Tibial artery (tissue), 4 donors: Measurements from ENCODE around the gene CAPN14.

Experiments
- DNase-seq, 2 donors: peaks; one replicate each; pipeline ENCODE4 v3.0.0-alpha.2; 2019
- H3K27ac ChIP-seq, 2 donors: fragments of 200-600 bp; sonication (generic) in 1 of 2; 1 replicate in 1 of 2; 2 replicates in 1 of 2; pipeline ENCODE4 v1.5.1; 2018 to 2019; ENCODE audit warnings: mild to moderate bottlenecking in 1 of 2
- H3K27me3 ChIP-seq, 2 donors: fragments of 200-600 bp; sonication (generic) in 1 of 2; one replicate each; pipeline versions ENCODE4 v1.5.1 to v1.6.0; 2016 to 2019
- H3K36me3 ChIP-seq, 3 donors: fragments of 200-600 bp; sonication (generic) in 2 of 3; one replicate each; pipeline ENCODE4 v1.5.1; 2016 to 2019; ENCODE audit warnings: mild to moderate bottlenecking in 2 of 3
- H3K4me1 ChIP-seq, 4 donors: fragments of 200-600 bp; sonication (generic) in 2 of 4; 1 replicate in 3 of 4; 2 replicates in 1 of 4; pipeline ENCODE4 v1.5.1; 2016 to 2019
- H3K4me3 ChIP-seq, 2 donors: fragments of 200-600 bp; sonication (generic) in 1 of 2; 1 replicate in 1 of 2; 2 replicates in 1 of 2; pipeline ENCODE4 v1.5.1; 2018 to 2019; ENCODE audit warnings: mild to moderate bottlenecking in 2 of 2
- H3K9me3 ChIP-seq, 3 donors: fragments of 200-600 bp; sonication (generic) in 1 of 3; one replicate each; pipeline ENCODE4 v1.5.1; 2016 to 2019
- CTCF ChIP-seq, 2 experiments: fragments of 200-600 bp in 1 of 2; fragments of 450-650 bp in 1 of 2; IDR thresholded peaks; one replicate each; pipeline ENCODE4 v1.5.1; 2017 to 2019; ENCODE audit warnings: antibody characterized with exemption in 2 of 2, mild to moderate bottlenecking in 1 of 2, moderate library complexity in 1 of 2
- intact Hi-C: fragments of 100-400 bp; cut with DNase I; formaldehyde crosslinking; loops from one replicate; pipeline ENCODE4 v1.15.0; 2023; ENCODE audit warnings: low total_unique reads

Gene CAPN14

GRCh38 chr2:31205613-31206012, 11.7 kb downstream of the CAPN14 start:
- intact Hi-C loops: no loop called here
- DNase-seq: no peak
- H3K27ac ChIP-seq: no peak overlapping the region
- H3K4me1 ChIP-seq: no peaks in the 10 kb centered on the region
- H3K9me3 ChIP-seq: no peaks in the 10 kb centered on the region
- TF ChIP-seq CTCF (IDR thresholded peaks at IDR 0.05): no peak
- no peaks in the 10 kb centered on the region for H3K27me3 ChIP-seq
- no peaks in the 10 kb centered on the region for H3K36me3 ChIP-seq
- no peak overlapping the region for H3K4me3 ChIP-seq

GRCh38 chr2:31205186-31205585, 12.1 kb downstream of the CAPN14 start:
- Histone ChIP-seq H3K27me3 (no peaks in the 10 kb centered on the region), H3K4me3 (no peak overlapping the region), H3K27ac (no peak overlapping the region), H3K9me3 (no peaks in the 10 kb centered on the region), H3K36me3 (no peaks in the 10 kb centered on the region), H3K4me1 (no peaks in the 10 kb centered on the region)
- TF ChIP-seq CTCF (IDR thresholded peaks at IDR 0.05): no peak
- no peak for DNase-seq
- intact Hi-C loops: no loop called here

DNA sequence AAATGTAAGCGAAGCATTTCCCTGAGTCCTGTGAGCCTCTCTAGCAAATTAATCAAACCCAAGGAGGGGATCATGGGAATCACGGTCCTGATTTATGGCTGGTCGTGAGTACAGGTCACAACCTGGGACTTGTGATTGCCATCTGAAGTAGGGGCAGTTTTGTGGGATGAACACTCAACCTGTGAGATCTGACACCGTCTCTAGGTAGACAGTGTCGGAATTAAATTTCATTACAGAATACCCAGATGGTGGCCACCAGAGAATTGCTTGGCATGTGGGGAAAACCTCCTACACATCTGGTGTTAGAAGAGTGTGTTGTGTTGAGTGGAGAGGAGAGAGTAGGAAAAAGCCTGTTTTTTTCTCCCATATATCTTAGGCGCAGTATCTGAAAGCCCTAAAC, 12.5 kb downstream of the CAPN14 start:
- Histone ChIP-seq H3K27ac (no peak overlapping the region), H3K36me3 (no peaks in the 10 kb centered on the region), H3K9me3 (no peaks in the 10 kb centered on the region), H3K4me1 (no peaks in the 10 kb centered on the region), H3K27me3 (no peaks in the 10 kb centered on the region), H3K4me3 (no peak overlapping the region)
- DNase-seq: no peak
- intact Hi-C loops: no loop called here
- no peak for TF ChIP-seq CTCF (IDR thresholded peaks at IDR 0.05)

DNA sequence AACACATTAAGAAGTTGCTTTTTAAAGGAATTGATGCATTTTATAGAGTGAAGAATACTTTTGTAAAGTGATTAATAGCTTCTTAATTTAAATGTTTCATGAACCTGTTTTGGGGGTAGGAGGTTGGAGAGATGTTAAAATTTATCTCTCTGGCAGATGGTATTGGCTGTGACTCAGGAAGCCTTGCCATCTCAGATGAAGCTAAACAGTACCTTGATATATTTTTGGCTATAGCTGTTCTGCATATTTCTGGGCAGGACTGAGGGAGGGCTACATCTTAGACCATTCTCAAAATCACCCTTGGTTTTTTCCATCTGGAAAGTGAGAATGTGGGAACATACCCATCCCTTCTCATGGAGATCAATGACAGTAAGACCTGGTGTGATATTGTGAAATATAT, 13.4 kb downstream of the CAPN14 start:
- Histone ChIP-seq H3K4me3 (no peak overlapping the region), H3K9me3 (no peaks in the 10 kb centered on the region), H3K36me3 (no peaks in the 10 kb centered on the region), H3K4me1 (no peaks in the 10 kb centered on the region), H3K27ac (no peak overlapping the region), H3K27me3 (no peaks in the 10 kb centered on the region)
- intact Hi-C loops: no loop called here
- no peak for TF ChIP-seq CTCF (IDR thresholded peaks at IDR 0.05)
- DNase-seq: no peak

DNA sequence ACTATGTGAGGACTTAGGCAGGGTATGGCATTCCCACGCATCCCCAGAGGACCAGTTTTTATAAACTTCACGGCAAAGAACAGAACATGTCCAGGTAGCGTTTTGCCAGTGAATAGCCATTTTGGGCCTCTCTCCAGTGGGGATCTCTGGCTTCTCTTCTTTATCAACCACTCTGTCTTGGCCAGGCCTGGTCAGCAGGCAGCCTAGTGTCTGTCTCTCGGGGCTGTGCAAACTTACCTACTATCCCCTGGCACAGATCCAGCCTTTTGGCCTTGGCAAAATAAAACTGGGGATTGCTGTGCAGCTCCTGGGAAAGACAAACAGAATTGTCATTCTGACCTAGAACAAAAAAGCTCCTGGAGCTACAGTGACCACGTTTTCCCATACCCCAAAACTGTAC, 14.5 kb downstream of the CAPN14 start:
- Histone ChIP-seq H3K9me3 (no peaks in the 10 kb centered on the region), H3K27me3 (no peaks in the 10 kb centered on the region), H3K27ac (no peak overlapping the region), H3K4me3 (no peak overlapping the region), H3K4me1 (no peaks in the 10 kb centered on the region), H3K36me3 (no peaks in the 10 kb centered on the region)
- intact Hi-C loops: no loop called here
- no peak for DNase-seq
- no peak for TF ChIP-seq CTCF (IDR thresholded peaks at IDR 0.05)

- intact Hi-C loops: no loop called here
- H3K4me1 ChIP-seq: no peaks in the 10 kb centered on the region
- no peak for DNase-seq
Observed at GRCh38 chr2:31202041-31202440, 15.3 kb downstream of the CAPN14 start.

More at GRCh38 chr2:31202041-31202440, 15.3 kb downstream of the CAPN14 start:
- Histone ChIP-seq H3K36me3 (no peaks in the 10 kb centered on the region), H3K27me3 (no peaks in the 10 kb centered on the region), H3K4me3 (no peak overlapping the region), H3K9me3 (no peaks in the 10 kb centered on the region), H3K27ac (no peak overlapping the region)
- TF ChIP-seq CTCF (IDR thresholded peaks at IDR 0.05): no peak
